ENCODE measurements around the gene TNS2.

Gene TNS2

DNA sequence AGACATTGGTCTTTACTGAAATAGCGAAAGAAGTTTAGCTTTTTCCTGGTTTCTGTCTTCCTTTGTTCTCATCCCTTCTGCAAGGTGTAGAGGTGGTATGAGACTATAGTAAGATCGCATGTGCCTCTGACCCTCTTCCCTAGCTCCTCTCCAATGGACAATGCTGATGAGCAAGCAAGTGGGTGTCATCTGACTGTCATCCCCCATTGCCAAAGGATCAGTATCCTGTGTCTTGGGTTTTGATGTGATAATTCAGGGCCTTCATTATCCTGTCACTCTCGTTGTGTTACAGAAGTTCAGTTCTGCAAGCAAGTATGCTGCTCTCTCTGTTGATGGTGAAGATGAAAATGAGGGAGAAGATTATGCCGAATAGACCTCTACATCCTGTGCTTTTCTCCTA is 10.0 kb upstream of the TNS2 start:
- Histone ChIP-seq H3K9ac (ENCODE audit: low read length) (no peak overlapping the region), H3K9me2 (ENCODE audit: low read depth, low read length) (no peaks in the 10 kb centered on the region), H3K27ac (ENCODE audit: low read depth, low read length, poor library complexity, severe bottlenecking) (no peak overlapping the region), H3K4me2 (ENCODE audit: low read length) (no peak overlapping the region), H3K9me3 (ENCODE audit: low read length) (no peaks in the 10 kb centered on the region), H3K79me2 (ENCODE audit: insufficient read depth, low read length) (no peaks in the 10 kb centered on the region), H3K27me3 (ENCODE audit: insufficient read depth, low read length) (no peaks in the 10 kb centered on the region), H3K4me3 (ENCODE audit: low read depth, low read length, poor library complexity, severe bottlenecking) (no peak overlapping the region), H4K20me1 (ENCODE audit: insufficient read depth, low read length) (no peaks in the 10 kb centered on the region), H2AFZ (ENCODE audit: low read length) (no peak overlapping the region), H3K36me3 (ENCODE audit: insufficient read depth, low read length) (peaks cover 69% of the 10 kb centered on the region), H3F3A (ENCODE audit: insufficient read depth, low read length) (0 out of 2 replicates have a peak, but pooled peaks cover 4% of the 10 kb centered on the region), H3K4me1 (ENCODE audit: insufficient read depth, low read length, severe bottlenecking) (no peaks in the 10 kb centered on the region)
- no peak for TF ChIP-seq EZH2 (IDR thresholded peaks at IDR 0.05; ENCODE audit: borderline replicate concordance, low read length)
- TF ChIP-seq, protein P1, sequence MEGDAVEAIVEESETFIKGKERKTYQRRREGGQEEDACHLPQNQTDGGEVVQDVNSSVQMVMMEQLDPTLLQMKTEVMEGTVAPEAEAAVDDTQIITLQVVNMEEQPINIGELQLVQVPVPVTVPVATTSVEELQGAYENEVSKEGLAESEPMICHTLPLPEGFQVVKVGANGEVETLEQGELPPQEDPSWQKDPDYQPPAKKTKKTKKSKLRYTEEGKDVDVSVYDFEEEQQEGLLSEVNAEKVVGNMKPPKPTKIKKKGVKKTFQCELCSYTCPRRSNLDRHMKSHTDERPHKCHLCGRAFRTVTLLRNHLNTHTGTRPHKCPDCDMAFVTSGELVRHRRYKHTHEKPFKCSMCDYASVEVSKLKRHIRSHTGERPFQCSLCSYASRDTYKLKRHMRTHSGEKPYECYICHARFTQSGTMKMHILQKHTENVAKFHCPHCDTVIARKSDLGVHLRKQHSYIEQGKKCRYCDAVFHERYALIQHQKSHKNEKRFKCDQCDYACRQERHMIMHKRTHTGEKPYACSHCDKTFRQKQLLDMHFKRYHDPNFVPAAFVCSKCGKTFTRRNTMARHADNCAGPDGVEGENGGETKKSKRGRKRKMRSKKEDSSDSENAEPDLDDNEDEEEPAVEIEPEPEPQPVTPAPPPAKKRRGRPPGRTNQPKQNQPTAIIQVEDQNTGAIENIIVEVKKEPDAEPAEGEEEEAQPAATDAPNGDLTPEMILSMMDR (IDR thresholded peaks at IDR 0.05; ENCODE audit: low read length), result no peak

DNA sequence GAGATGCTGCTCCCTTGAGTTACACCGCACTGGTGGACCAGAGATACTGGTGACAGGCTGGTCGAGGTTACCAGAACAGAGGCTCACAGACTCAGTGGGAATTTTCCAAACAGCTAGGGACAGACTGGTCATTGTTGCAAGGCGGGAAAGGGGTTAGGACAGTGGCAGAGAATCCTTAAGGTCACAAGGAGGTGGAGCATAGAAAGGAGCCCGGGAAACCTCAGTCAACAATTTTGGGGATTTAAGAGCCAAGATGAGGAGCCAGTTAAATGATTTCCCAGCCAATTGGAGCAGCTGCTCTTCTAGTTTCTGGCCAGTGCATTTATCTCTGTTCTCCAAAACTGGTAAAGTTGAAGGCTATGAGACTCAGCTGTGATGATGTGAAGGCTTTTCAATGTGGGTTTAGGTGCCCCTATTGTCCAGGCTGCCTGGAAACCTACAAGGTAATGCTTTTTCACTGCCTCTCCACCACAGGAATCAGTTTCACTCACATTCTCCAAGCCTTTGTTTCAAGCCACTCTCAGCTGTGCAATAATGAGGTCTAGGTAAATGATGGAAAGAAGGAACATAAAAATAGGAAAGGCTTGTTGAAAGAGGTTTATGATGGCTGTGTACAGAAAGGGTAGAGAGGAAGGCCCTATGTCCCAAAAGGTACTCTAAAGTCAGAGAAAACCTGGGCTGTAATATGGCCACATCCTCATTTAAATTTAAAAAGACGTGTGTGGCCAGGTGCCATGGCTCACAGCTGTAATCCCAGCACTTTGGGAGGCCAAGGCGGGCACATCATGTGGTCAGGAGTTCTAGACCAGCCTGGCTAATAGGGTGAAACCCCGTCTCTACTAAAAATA is 7.0 kb upstream of the TNS2 start:
- peaks cover 41% of the 10 kb centered on the region for H3K36me3 ChIP-seq (ENCODE audit: insufficient read depth, low read length)
- H3F3A ChIP-seq (ENCODE audit: insufficient read depth, low read length), result 0 out of 2 replicates have a peak, but pooled peaks cover 4% of the 10 kb centered on the region
- no peaks in the 10 kb centered on the region for H4K20me1 ChIP-seq (ENCODE audit: insufficient read depth, low read length)
- H3K9me3 ChIP-seq (ENCODE audit: low read length), result no peaks in the 10 kb centered on the region
- no peak overlapping the region for H3K4me3 ChIP-seq (ENCODE audit: low read depth, low read length, poor library complexity, severe bottlenecking)
- no peak overlapping the region for H2AFZ ChIP-seq (ENCODE audit: low read length)
- no peak overlapping the region for H3K27ac ChIP-seq (ENCODE audit: low read depth, low read length, poor library complexity, severe bottlenecking)
- no peak overlapping the region for H3K4me2 ChIP-seq (ENCODE audit: low read length)
- no peaks in the 10 kb centered on the region for H3K27me3 ChIP-seq (ENCODE audit: insufficient read depth, low read length)
- no peaks in the 10 kb centered on the region for H3K9me2 ChIP-seq (ENCODE audit: low read depth, low read length)
- peaks cover 7% of the 10 kb centered on the region for H3K4me1 ChIP-seq (ENCODE audit: insufficient read depth, low read length, severe bottlenecking)
- no peak overlapping the region for H3K9ac ChIP-seq (ENCODE audit: low read length)
- TF ChIP-seq, protein P1 (IDR thresholded peaks at IDR 0.05; ENCODE audit: low read length), result no peak
- TF ChIP-seq EZH2 (IDR thresholded peaks at IDR 0.05; ENCODE audit: borderline replicate concordance, low read length), result no peak
- no peaks in the 10 kb centered on the region for H3K79me2 ChIP-seq (ENCODE audit: insufficient read depth, low read length)

DNA sequence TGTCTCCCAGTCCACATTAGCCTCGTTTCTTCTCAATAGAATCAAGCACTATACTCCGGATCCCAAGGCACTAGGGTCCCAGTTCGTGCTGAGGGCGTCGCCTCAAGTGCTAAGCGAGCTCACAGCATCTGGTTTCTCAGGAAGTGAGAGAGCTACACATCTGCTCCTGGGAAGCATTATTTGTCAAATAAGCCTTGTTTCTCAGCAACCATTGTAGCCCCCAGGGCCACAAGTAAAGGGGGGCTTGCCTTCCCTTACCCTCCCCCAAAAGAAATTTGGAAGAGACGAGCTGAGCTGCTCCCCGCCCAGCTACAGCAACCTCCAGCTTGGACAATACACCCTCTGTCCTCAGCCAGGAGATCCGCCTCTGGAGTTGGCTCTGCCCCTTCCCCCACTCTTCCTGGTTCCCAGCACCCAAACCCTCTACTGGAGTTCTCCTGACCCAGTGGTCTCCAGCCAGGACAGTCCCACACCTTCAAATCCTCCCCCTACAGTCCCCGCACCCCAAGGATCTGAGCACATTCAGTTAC is 5.7 kb upstream of the TNS2 start:
- Histone ChIP-seq H4K20me1 (ENCODE audit: insufficient read depth, low read length) (no peaks in the 10 kb centered on the region), H3K79me2 (ENCODE audit: insufficient read depth, low read length) (no peaks in the 10 kb centered on the region), H3K4me2 (ENCODE audit: low read length) (no peak overlapping the region), H3K4me3 (ENCODE audit: low read depth, low read length, poor library complexity, severe bottlenecking) (no peak overlapping the region), H3K9me2 (ENCODE audit: low read depth, low read length) (no peaks in the 10 kb centered on the region), H3K9me3 (ENCODE audit: low read length) (no peaks in the 10 kb centered on the region), H3K9ac (ENCODE audit: low read length) (no peak overlapping the region), H3K36me3 (ENCODE audit: insufficient read depth, low read length) (peaks cover 28% of the 10 kb centered on the region), H2AFZ (ENCODE audit: low read length) (no peak overlapping the region), H3F3A (ENCODE audit: insufficient read depth, low read length) (no peaks in the 10 kb centered on the region), H3K27me3 (ENCODE audit: insufficient read depth, low read length) (no peaks in the 10 kb centered on the region), H3K27ac (ENCODE audit: low read depth, low read length, poor library complexity, severe bottlenecking) (no peak overlapping the region), H3K4me1 (ENCODE audit: insufficient read depth, low read length, severe bottlenecking) (peaks cover 7% of the 10 kb centered on the region)
- TF ChIP-seq EZH2 (IDR thresholded peaks at IDR 0.05; ENCODE audit: borderline replicate concordance, low read length), result no peak
- TF ChIP-seq, protein P1 (IDR thresholded peaks at IDR 0.05; ENCODE audit: low read length), result no peak
